Neutrophil (primary cell): ENCODE results near the gene TKT.
A peak's percentile ranks its signal among the peaks of the same experiment; 100 is the strongest.

Experiments used
- H3K27ac ChIP-seq: fragments of 200-600 bp; sonication (generic); 2 replicates; pipeline ENCODE4 v1.5.1; 2016; ENCODE audit warnings: mild to moderate bottlenecking, moderate library complexity
- H3K27me3 ChIP-seq: fragments of 200-600 bp; sonication (generic); 2 replicates; pipeline ENCODE4 v1.6.0; 2016; ENCODE audit warnings: mild to moderate bottlenecking
- H3K36me3 ChIP-seq: fragments of 200-600 bp; sonication (generic); 2 replicates; pipeline ENCODE4 v1.5.1; 2017
- H3K4me1 ChIP-seq, 2 experiments: fragments of 200-600 bp in 1 of 2; sonication (generic) in 1 of 2; 1 replicate in 1 of 2; 2 replicates in 1 of 2; pipeline versions ENCODE4 v1.5.1 to v1.6.1; 2013 to 2016; ENCODE audit warnings: low read depth in 1 of 2, low read length in 1 of 2, mild to moderate bottlenecking in 1 of 2, moderate library complexity in 1 of 2; ENCODE audit not compliant: control insufficient read depth in 1 of 2, insufficient read depth in 1 of 2
- H3K4me3 ChIP-seq, 2 experiments: fragments of 200-600 bp in 1 of 2; sonication (generic) in 1 of 2; 1 replicate in 1 of 2; 2 replicates in 1 of 2; pipeline ENCODE4 v1.5.1; 2013 to 2016; ENCODE audit warnings: low read depth in 1 of 2, low read length in 1 of 2, mild to moderate bottlenecking in 1 of 2, moderate library complexity in 1 of 2
- H3K9me3 ChIP-seq: fragments of 200-600 bp; sonication (generic); 2 replicates; pipeline ENCODE4 v1.5.1; 2016
- CTCF ChIP-seq: fragments of 200-600 bp; sonication (generic); IDR thresholded peaks from 2 replicates; pipeline ENCODE4 v1.5.1; 2016; ENCODE audit warnings: antibody characterized with exemption

The TKT gene

GRCh38 chr3:53264718-53265117 is 8.9 kb upstream of the TKT start:
- Histone ChIP-seq H3K36me3 (no peaks in the 10 kb centered on the region), H3K27me3 (no peaks in the 10 kb centered on the region), H3K4me1 (peaks cover 51% of the 10 kb centered on the region in 2 experiments), H3K9me3 (no peaks in the 10 kb centered on the region), H3K27ac (peak overlapping the region; percentile 19), H3K4me3 (no peak overlapping the region)
- no peak for TF ChIP-seq CTCF

DNA sequence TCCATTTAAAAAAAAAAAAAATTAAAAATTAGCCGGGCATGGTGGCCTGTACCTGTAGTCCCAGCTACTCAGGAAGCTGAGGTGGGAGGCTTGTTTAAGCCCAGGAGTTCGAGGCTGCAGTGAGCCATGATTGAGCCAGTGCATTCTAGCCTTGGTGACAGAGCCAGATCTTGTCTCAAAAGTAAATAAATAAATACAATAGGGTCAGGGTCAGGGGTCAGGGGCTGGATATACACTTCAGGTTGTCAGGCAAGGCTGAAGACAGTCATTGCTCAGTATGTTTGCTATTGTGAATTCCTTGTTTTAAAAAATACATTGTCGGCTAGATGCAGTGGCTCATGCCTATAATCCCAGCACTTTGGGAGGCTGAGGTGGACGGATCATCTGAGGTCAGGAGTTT is 8.1 kb upstream of the TKT start:
- no peaks in the 10 kb centered on the region for H3K36me3 ChIP-seq
- no peak overlapping the region for H3K27ac ChIP-seq
- H3K4me3 ChIP-seq = no peak overlapping the region
- H3K27me3 ChIP-seq = no peaks in the 10 kb centered on the region
- no peaks in the 10 kb centered on the region for H3K9me3 ChIP-seq
- peaks cover 43 to 46% of the 10 kb centered on the region in 2 experiments for H3K4me1 ChIP-seq
- no peak for TF ChIP-seq CTCF

GRCh38 chr3:53261712-53262111 is 5.9 kb upstream of the TKT start:
- Histone ChIP-seq H3K36me3 (no peaks in the 10 kb centered on the region), H3K4me1 (peaks cover 33 to 37% of the 10 kb centered on the region in 2 experiments), H3K27ac (peak overlapping the region; percentile 89), H3K27me3 (no peaks in the 10 kb centered on the region), H3K4me3 (peak overlapping the region; percentile 31 to 34), H3K9me3 (no peaks in the 10 kb centered on the region)
- no peak for TF ChIP-seq CTCF

DNA sequence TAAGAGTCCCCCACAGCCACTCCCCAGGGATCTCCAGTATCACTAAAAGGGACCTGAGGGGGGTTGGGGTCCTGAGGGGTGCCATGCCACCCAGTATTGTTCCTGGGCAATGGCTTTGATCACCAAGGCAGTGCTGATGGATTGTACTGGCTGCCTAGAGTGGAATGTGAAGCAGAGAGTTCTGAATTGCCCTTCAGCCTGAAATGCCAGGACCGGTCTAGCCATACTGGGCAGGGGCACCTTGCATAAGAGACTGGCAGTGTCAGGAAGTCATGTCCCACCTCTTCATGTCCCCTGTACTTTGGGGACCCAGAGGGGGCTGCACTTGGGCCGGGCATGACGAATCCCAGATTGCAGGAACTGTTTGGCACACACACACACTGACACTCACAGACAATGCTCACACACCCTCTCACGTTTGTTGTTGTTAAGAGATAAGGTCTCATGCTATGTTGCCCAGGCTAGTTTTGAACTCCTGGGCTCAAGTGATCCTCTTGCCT is 4.5 kb upstream of the TKT start:
- no peaks in the 10 kb centered on the region for H3K9me3 ChIP-seq
- no peaks in the 10 kb centered on the region for H3K36me3 ChIP-seq
- no peak overlapping the region for H3K4me3 ChIP-seq
- H3K27ac ChIP-seq = peak overlapping the region; percentile 89
- no peaks in the 10 kb centered on the region for H3K27me3 ChIP-seq
- peaks cover 41 to 43% of the 10 kb centered on the region in 2 experiments for H3K4me1 ChIP-seq
- TF ChIP-seq CTCF = no peak

DNA sequence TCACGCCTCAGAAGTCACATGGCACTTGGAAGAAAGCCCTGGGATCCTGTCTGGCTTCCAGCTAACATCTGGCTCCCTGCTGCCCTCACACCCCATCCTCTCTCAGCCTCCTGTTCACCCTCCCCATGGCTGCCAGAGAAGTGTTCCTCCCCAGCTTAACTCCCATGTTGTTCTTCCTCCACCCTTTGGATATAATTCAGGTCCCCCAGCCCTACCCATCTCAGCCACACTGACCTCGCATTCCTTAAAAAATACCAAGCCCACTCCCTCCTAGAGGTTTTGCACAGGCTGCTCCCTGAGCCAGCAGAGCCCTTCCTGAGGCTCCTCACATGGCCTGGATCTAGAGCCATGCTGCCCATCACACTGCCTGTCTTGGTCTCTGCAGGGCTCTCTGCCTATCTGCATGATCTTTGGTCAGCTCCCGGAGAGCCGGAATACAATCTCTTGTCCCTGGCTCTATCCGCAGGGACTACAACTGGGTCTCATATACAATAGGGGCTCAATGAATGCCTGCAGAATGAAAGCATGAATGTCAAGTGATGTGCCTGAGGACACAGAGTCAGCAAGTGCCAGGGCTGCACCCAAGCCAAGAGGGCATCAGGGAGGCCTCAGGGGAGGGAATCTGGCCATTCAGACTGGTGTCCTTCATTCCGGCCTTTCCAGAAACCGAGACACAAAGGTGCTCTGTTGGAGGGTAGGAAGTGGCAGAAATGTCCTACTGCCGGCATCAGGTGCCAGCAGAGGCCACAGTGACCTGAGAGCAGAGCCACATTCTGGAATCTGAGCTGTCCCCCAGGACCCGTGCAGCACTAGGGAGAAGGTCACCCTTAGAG is 3.8 kb upstream of the TKT start:
- Histone ChIP-seq H3K4me3 (no peak overlapping the region), H3K9me3 (no peaks in the 10 kb centered on the region), H3K4me1 (peaks cover 41 to 43% of the 10 kb centered on the region in 2 experiments), H3K27ac (no peak overlapping the region), H3K36me3 (no peaks in the 10 kb centered on the region), H3K27me3 (no peaks in the 10 kb centered on the region)
- TF ChIP-seq CTCF = no peak
